Measurements from ENCODE around the gene WDR43.
A peak's percentile ranks its signal among the peaks of the same experiment; 100 is the strongest.
"Not testable (repeated sequence)": the region's sequence is repeated elsewhere in the genome, so short reads cannot be mapped to it uniquely, and the experiment has no call there.

Gene WDR43

DNA sequence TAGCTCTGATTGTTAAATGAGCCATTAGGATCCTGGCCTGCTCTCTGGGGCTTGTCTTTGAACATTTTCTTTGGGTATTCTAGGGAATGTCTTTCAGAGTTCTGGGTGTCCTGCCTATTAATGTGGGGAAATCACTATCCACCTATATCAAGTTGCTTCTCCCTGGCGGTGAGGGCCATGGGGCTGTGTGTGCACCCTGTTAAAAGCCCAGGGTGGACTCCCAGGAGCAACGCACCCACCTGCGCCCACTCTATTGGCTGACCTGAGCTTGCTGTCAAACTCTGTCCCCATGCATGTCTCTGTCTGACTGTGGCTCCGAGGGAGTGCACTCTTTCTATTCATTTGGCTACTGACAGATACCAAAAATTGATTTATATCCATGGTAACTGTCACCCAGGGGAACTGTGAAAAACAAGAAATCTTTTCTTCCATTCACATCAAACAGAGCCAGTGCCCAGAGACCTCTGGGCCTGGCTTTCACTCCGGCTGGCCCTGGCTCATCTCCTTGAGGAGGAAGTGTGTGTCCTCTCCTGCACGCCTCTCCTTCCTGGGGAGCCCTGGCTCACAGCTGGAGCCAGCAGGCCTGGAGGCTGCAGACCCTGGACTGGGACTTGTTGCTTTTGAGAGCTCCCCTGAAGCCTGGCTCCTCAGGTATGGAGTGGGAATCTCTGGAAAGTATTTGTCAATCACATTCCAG is 76.1 kb downstream of the WDR43 start:
- no peak for DNase-seq (ENCODE audit: low read depth)
- Histone ChIP-seq H3K4me3 (ENCODE audit: low read length) (no peak overlapping the region), H3K9me3 (ENCODE audit: control insufficient read depth, low read length) (peaks cover 5% of the 10 kb centered on the region), H3K4me1 (ENCODE audit: control insufficient read depth, insufficient read depth, low read length) (no peaks in the 10 kb centered on the region), H3K9ac (ENCODE audit: low read length) (no peak overlapping the region), H3K36me3 (ENCODE audit: control insufficient read depth, insufficient read depth, low read length, severe bottlenecking) (no peaks in the 10 kb centered on the region), H3K27me3 (replicated peaks; ENCODE audit: control insufficient read depth, insufficient read depth, low read length) (peaks cover 6% of the 10 kb centered on the region)

DNA sequence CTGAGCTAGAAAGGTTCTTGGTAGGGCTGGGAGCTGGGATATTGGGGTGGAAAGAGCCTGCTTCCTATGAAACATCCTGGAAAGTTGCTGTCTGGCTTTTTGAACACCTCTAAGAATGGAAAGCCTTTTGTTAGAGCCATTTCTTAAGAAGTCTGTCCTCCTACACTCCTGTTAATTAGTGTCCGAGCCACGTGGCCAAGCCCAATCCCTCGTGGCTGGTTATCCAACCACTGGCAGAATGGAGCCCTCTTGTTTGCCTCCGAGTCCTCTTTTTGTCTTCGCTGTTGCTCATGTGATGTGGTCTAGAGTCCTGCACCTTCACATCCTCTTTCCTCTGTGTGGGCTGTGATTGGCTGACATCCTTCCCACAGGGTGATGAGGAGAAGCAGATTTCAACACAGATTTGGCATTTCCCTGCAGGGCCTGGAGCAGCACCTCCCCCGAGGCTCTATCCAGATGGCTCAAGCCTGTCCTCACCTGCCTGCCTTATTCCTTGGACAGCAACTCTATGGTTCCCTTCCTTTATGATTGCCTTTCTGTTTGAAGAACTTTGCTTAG is 78.4 kb downstream of the WDR43 start:
- Histone ChIP-seq H3K4me1 (ENCODE audit: control insufficient read depth, insufficient read depth, low read length) (no peaks in the 10 kb centered on the region), H3K36me3 (ENCODE audit: control insufficient read depth, insufficient read depth, low read length, severe bottlenecking) (no peaks in the 10 kb centered on the region), H3K4me3 (ENCODE audit: low read length) (no peak overlapping the region), H3K9ac (ENCODE audit: low read length) (no peak overlapping the region), H3K27me3 (replicated peaks; ENCODE audit: control insufficient read depth, insufficient read depth, low read length) (peaks cover 6% of the 10 kb centered on the region), H3K9me3 (ENCODE audit: control insufficient read depth, low read length) (peaks cover 5% of the 10 kb centered on the region)
- no peak for DNase-seq (ENCODE audit: low read depth)

DNA sequence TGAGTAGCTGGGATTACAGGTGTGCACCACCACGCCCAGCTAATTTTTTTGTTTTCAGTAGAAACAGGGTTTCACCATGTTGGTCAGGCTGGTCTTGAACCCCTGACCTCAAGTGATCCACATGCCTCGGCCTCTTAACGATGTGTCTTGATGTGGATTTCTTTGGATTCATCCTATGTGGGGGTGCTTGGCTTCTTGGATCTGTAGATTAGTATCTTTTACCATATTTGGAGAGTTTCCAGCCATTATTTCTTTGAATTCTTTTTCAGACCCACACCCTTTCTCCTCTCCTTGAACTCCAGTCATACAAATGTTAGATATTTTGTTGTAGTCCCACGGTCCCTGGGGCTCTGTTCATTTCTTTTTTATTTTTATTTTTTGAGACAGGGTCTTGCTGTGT is 79.8 kb downstream of the WDR43 start:
- H3K4me1 ChIP-seq (ENCODE audit: control insufficient read depth, insufficient read depth, low read length): no peaks in the 10 kb centered on the region
- no peak for DNase-seq (ENCODE audit: low read depth)
- no peaks in the 10 kb centered on the region for H3K36me3 ChIP-seq (ENCODE audit: control insufficient read depth, insufficient read depth, low read length, severe bottlenecking)
- H3K27me3 ChIP-seq (replicated peaks; ENCODE audit: control insufficient read depth, insufficient read depth, low read length): peaks cover 6% of the 10 kb centered on the region
- H3K4me3 ChIP-seq (ENCODE audit: low read length): no peak overlapping the region
- H3K9ac ChIP-seq (ENCODE audit: low read length): no peak overlapping the region
- H3K9me3 ChIP-seq (ENCODE audit: control insufficient read depth, low read length): peaks cover 5% of the 10 kb centered on the region

DNA sequence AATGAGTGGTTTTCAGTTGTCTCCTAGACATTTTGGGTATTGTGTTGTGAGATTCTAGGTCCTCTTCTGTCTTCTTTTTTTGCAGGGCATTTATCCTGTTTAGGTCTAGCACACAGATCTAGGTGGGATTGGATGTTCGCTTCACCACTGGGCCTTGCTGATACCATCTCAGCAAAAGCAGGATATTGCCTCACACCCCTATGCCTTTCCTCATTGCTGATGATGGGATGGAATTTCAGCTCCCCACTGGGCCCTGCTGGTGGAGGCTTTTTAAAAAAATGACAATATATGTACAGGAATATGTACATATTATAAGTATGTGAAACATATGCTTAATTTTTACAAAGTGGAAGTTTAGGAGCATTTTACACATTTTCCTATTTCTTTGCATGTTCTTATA is 81.2 kb downstream of the WDR43 start:
- DNase-seq (ENCODE audit: low read depth): peak; percentile 39
- H3K4me3 ChIP-seq (ENCODE audit: low read length): no peak overlapping the region
- no peaks in the 10 kb centered on the region for H3K4me1 ChIP-seq (ENCODE audit: control insufficient read depth, insufficient read depth, low read length)
- H3K36me3 ChIP-seq (ENCODE audit: control insufficient read depth, insufficient read depth, low read length, severe bottlenecking): no peaks in the 10 kb centered on the region
- peaks cover 12% of the 10 kb centered on the region for H3K27me3 ChIP-seq (replicated peaks; ENCODE audit: control insufficient read depth, insufficient read depth, low read length)
- no peak overlapping the region for H3K9ac ChIP-seq (ENCODE audit: low read length)
- peaks cover 5% of the 10 kb centered on the region for H3K9me3 ChIP-seq (ENCODE audit: control insufficient read depth, low read length)

DNA sequence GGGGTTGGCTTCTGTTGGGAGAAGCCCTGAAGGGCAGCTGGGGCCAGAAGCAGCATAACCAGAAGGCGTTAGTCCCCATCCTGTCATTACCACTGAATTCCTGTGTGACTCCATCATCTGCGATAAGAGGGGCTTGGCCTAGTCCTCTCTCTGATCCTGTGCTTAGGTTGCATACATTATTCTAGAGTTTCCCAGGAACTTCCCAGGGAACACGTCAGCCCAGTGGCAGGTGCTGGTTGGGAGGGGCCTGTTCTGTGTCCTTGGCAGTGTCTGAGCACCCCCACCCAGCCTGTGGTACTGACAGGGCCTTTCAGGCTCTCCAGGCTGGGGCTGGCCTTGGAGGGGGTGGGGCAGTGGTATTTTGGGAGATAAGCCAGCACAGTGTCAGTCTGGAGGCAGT is 82.1 kb downstream of the WDR43 start:
- no peaks in the 10 kb centered on the region for H3K36me3 ChIP-seq (ENCODE audit: control insufficient read depth, insufficient read depth, low read length, severe bottlenecking)

DNA sequence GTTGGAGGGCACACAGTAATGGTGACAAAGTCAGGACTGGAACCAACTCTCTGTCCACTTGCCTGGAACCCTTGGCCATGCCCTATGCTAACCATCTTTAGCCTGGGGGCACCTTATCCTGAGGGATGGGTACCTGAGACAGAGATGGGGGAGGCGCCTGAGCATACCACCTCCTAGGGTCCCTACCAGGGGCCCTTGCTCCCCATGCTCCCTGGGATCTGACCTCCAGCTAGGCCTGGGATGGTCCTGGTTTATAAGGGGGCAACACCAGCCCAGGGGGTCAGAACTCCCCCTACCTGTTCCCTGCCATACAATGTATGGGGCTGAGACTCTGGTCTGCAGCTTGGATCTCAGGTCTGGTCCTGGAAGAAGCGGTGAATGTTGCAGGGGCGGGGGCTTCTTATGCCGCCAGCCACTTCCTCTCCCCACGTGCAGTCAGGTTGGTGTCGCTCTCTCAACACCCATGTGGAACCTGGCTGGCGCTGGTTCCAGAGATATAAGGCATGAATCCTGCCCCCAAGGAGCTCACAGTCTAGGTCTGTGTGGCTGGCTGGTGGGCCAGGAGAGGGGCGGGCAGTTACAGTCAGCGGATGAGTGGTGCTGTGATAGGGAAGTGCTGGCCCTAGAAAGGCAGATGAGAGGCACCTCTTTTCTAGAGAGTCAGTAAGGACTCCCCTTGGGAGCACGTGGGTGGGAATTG is 82.9 kb downstream of the WDR43 start:
- no peaks in the 10 kb centered on the region for H3K4me1 ChIP-seq (ENCODE audit: control insufficient read depth, insufficient read depth, low read length)

More for the DNA sequence above, 82.1 kb downstream of the WDR43 start:
- Histone ChIP-seq H3K27me3 (replicated peaks; ENCODE audit: control insufficient read depth, insufficient read depth, low read length) (peaks cover 17% of the 10 kb centered on the region), H3K9ac (ENCODE audit: low read length) (no peak overlapping the region), H3K4me1 (ENCODE audit: control insufficient read depth, insufficient read depth, low read length) (no peaks in the 10 kb centered on the region), H3K9me3 (ENCODE audit: control insufficient read depth, low read length) (peaks cover 5% of the 10 kb centered on the region), H3K4me3 (ENCODE audit: low read length) (no peak overlapping the region)
- no peak for DNase-seq (ENCODE audit: low read depth)

DNA sequence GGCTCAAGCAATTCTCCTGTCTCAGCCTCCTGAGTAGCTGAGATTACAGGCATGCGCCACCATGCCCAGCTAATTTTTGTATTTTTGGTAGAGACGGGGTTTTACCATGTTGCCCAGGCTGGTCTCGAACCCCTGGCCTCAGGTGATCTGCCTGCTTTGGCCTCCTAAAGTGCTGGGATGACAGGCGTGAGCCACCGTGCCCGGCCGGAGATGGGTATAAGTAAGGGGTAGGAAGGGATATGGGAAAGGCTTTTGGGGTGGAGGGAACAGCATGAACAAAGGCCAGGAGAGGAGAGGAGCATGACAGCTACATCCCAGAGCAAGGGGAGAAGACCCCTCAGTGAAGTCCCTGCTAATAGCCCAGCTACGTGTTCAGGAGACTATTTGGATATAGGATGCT is 83.5 kb downstream of the WDR43 start:
- H3K4me3 ChIP-seq (ENCODE audit: low read length); H3K4me1 ChIP-seq (ENCODE audit: control insufficient read depth, insufficient read depth, low read length); H3K36me3 ChIP-seq (ENCODE audit: control insufficient read depth, insufficient read depth, low read length, severe bottlenecking); H3K9ac ChIP-seq (ENCODE audit: low read length); H3K9me3 ChIP-seq (ENCODE audit: control insufficient read depth, low read length); DNase-seq (ENCODE audit: low read depth): not testable (repeated sequence)
- H3K27me3 ChIP-seq (replicated peaks; ENCODE audit: control insufficient read depth, insufficient read depth, low read length): peaks cover 13% of the 10 kb centered on the region

More for the DNA sequence above, 82.9 kb downstream of the WDR43 start:
- H3K36me3 ChIP-seq (ENCODE audit: control insufficient read depth, insufficient read depth, low read length, severe bottlenecking): no peaks in the 10 kb centered on the region
- no peak overlapping the region for H3K4me3 ChIP-seq (ENCODE audit: low read length)
- H3K9me3 ChIP-seq (ENCODE audit: control insufficient read depth, low read length): peaks cover 5% of the 10 kb centered on the region
- peaks cover 17% of the 10 kb centered on the region for H3K27me3 ChIP-seq (replicated peaks; ENCODE audit: control insufficient read depth, insufficient read depth, low read length)
- no peak overlapping the region for H3K9ac ChIP-seq (ENCODE audit: low read length)
- DNase-seq (ENCODE audit: low read depth): no peak

DNA sequence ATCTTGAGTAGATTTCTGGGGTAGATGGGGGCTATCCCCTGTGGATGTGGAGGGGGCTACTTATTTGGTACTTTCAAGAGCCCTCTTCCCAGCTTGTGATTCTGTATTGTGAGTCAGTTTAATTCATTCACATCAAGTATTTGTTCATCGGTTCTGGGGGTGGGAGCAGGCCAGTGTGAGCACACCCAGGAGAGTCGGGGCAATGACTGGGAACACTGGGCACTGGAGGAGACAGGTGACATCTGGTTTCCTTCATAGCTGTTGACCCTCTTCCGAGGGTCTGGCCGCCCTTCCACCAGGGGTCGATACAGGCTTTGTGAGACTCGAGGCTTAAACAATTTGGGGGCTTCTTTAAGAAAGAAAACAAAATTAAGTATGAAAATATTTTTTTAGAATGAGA is 84.1 kb downstream of the WDR43 start:
- Histone ChIP-seq H3K27me3 (replicated peaks; ENCODE audit: control insufficient read depth, insufficient read depth, low read length) (peaks cover 11% of the 10 kb centered on the region), H3K9ac (ENCODE audit: low read length) (no peak overlapping the region), H3K36me3 (ENCODE audit: control insufficient read depth, insufficient read depth, low read length, severe bottlenecking) (no peaks in the 10 kb centered on the region), H3K4me1 (ENCODE audit: control insufficient read depth, insufficient read depth, low read length) (no peaks in the 10 kb centered on the region), H3K9me3 (ENCODE audit: control insufficient read depth, low read length) (peaks cover 5% of the 10 kb centered on the region), H3K4me3 (ENCODE audit: low read length) (no peak overlapping the region)
- DNase-seq (ENCODE audit: low read depth): no peak

DNA sequence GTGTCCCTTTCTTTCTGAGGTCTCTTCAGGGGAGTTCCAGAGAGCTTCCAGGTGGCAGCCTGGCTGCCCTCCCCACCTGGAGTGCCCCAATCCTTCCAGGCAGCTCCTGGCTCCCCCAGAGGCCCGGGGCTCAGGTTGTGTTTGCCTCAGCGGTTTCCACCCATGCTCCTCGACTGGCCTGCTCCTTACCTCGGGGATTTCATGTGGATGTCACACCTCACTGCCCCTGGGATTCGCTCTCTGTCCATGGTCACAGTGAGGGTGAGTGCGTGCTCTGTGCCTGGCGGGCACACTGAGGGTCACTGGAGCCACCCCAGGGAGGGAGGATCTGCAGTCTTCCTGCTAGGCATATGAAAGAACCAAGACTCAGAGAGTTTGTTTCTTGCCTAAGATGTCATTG is 84.6 kb downstream of the WDR43 start:
- H3K9ac ChIP-seq (ENCODE audit: low read length): no peak overlapping the region
- H3K9me3 ChIP-seq (ENCODE audit: control insufficient read depth, low read length): peaks cover 5% of the 10 kb centered on the region
- no peak for DNase-seq (ENCODE audit: low read depth)
- H3K4me3 ChIP-seq (ENCODE audit: low read length): no peak overlapping the region
- no peaks in the 10 kb centered on the region for H3K4me1 ChIP-seq (ENCODE audit: control insufficient read depth, insufficient read depth, low read length)
- no peaks in the 10 kb centered on the region for H3K36me3 ChIP-seq (ENCODE audit: control insufficient read depth, insufficient read depth, low read length, severe bottlenecking)
- H3K27me3 ChIP-seq (replicated peaks; ENCODE audit: control insufficient read depth, insufficient read depth, low read length): peaks cover 11% of the 10 kb centered on the region

DNA sequence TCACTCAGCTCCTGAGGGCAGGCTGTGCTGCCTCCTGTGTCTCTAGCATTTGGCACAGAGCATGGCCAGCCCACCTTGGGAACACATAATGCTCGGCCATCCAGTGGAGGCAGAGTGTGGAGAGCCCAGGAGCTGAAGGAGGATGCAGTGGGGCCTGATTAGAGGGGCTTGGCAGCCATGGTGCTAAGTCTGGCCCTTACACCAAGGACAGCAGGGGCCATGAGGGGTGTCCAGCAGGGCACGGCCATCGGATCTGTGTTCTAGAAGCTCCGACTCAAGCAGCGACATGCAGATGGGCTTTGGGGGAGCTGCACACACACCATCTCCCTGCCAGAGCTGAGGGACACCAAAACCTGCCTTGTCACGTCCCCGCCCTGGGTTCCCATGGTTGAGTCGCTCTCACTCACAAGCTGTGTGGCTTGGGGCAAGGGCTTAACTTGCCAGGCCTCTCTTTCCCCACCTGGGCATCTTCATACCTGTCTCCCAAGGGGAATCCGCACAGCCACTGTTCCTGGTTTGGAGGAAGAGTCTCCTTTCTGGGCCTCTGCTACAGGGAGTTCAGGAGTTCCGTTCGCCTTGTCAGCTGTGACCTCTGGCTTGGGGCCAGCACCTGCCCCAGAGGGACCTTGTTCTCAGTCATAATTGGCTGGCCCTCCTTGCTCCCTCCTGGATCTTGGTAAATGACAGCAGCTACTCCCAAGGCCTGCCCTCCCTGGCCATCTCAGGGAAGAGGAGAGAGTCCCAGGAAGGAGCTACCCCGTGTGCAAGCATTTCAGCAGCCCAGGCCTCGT is 85.3 kb downstream of the WDR43 start:
- H3K4me1 ChIP-seq (ENCODE audit: control insufficient read depth, insufficient read depth, low read length): no peaks in the 10 kb centered on the region
- no peaks in the 10 kb centered on the region for H3K36me3 ChIP-seq (ENCODE audit: control insufficient read depth, insufficient read depth, low read length, severe bottlenecking)
- H3K4me3 ChIP-seq (ENCODE audit: low read length): no peak overlapping the region
- DNase-seq (ENCODE audit: low read depth): no peak
- no peaks in the 10 kb centered on the region for H3K9me3 ChIP-seq (ENCODE audit: control insufficient read depth, low read length)
- H3K9ac ChIP-seq (ENCODE audit: low read length): no peak overlapping the region
- H3K27me3 ChIP-seq (replicated peaks; ENCODE audit: control insufficient read depth, insufficient read depth, low read length): peaks cover 11% of the 10 kb centered on the region

DNA sequence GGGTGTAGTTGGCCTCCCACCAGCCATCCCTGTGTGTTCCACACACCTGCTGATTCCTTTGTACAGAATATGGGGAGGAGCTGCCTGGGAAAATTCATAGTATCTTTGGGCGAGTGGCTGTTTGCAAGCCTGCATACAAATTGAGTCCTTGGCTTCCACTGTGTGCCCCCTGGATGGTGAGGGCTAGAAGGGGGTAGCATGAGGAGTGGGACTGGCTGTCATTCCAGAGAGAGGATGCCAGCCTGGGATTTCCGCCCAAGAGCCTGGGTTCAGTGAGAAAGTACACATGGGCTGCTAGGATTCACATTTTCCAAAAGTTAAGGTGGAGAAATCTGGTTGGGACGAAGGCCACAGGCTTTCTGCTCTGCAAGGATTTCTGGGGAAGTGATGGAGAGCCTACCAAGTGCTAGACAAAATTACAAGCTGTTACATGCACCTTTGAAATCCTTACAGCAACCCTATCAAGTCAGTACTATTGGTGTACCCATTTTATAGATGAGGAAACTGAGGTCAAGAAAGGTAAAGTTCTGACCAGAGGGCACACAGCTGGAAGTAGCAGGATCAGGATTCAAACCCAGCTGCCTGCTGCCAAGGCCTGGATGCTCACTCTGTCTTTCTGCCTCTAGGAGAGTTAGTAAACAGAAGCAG is 86.0 kb downstream of the WDR43 start:
- Histone ChIP-seq H3K9me3 (ENCODE audit: control insufficient read depth, low read length) (no peaks in the 10 kb centered on the region), H3K27me3 (replicated peaks; ENCODE audit: control insufficient read depth, insufficient read depth, low read length) (peaks cover 11% of the 10 kb centered on the region), H3K4me3 (ENCODE audit: low read length) (no peak overlapping the region), H3K4me1 (ENCODE audit: control insufficient read depth, insufficient read depth, low read length) (no peaks in the 10 kb centered on the region), H3K36me3 (ENCODE audit: control insufficient read depth, insufficient read depth, low read length, severe bottlenecking) (no peaks in the 10 kb centered on the region), H3K9ac (ENCODE audit: low read length) (no peak overlapping the region)
- DNase-seq (ENCODE audit: low read depth): no peak
